Activated T-cell treated with anti-CD3 and anti-CD28 coated beads, Interleukin-2, amount 50 U/mL, for 4 hours (primary cell): ENCODE measurements around the gene GIPC3. TPM values are rescaled to one million over a fixed set of nuclear protein-coding genes. Genes with fewer than 3 reads are reported as not detected.
A peak's percentile ranks its signal among the peaks of the same experiment; 100 is the strongest.
"Not testable (repeated sequence)": the region's sequence is repeated elsewhere in the genome, so short reads cannot be mapped to it uniquely, and the experiment has no call there.

Source experiments
- ATAC-seq, 2 donors: fragments of 200-7000 bp; cut with Tn5 transposase; one replicate each; pipeline ENCODE4 v1.10.0; 2021
- DNase-seq: peaks from one replicate; pipeline ENCODE4 v3.0.0-alpha.2; 2020
- H3K27me3 Mint-ChIP-seq: one replicate; pipeline ENCODE4 v1.8.0; 2021; ENCODE audit warnings: low read depth, mixed read lengths
- H3K36me3 Mint-ChIP-seq: one replicate; pipeline ENCODE4 v1.8.0; 2022; ENCODE audit warnings: mixed read lengths; ENCODE audit not compliant: insufficient read depth
- H3K4me1 Mint-ChIP-seq: one replicate; pipeline ENCODE4 v1.8.0; 2021; ENCODE audit warnings: low read depth, mixed read lengths
- H3K4me3 Mint-ChIP-seq: one replicate; pipeline ENCODE4 v1.8.0; 2021; ENCODE audit warnings: mild to moderate bottlenecking, moderate library complexity, mixed read lengths
- H3K9me3 Mint-ChIP-seq: one replicate; pipeline ENCODE4 v1.8.0; 2021; ENCODE audit warnings: mixed read lengths
- total RNA-seq, 3 donors: library from RNA; stranded (reverse); gene quantifications; one replicate each; pipeline ENCODE4 v1.2.1, GENCODE V29; 2021

Gene GIPC3
- total RNA-seq, 3 donors from 2014 or later, result 0.23 to 0.40 (median 0.27) TPM

DNA sequence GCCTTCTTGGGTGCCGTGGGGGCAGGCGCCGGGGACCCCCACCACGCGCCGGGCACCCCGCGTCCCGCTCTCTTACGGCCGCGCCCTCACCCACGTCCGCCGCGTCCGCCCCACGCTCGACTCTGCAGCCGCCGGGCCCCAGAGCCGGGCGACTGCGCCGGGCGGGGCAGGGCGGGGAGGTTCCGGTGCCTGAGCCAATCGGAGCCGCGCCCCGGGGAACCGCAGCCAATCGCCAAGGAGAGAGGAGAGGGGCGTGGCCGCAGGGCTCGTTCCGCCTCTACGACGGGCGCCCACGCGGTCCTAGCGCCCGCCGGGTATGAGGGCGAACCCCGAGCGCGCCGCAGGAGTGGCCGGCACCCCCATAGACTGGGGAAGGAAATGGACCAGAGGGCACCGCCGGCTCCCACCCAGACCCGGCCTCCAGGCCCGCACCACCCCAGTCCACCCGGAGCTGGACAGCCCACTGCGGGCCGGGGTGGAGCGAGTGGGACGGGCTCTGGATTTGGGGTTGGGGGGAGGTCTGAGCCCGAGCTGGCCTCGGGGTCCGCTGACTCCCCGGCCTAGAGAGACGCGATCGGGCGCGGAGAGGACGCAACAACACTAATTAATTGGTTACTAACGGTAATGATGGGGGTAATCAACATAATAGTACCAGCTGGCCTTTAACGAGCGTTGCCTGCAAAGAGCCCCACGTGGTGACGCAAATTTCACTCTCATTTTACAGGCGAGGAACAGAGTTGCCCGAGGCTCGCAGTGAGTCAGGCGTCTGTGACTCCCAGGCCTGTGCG is 27.6 kb upstream of the GIPC3 start, which contains the start of gene MFSD12:
Gene MFSD12 (minus strand): TSS at position 126 of the 788 bp plus-strand sequence. CDS start 183 bp downstream, outside the sequence.
- peaks cover 37% of the 10 kb centered on the region for H3K4me1 Mint-ChIP-seq
- peak within 1 kb of the TSS; percentile 98 for H3K4me3 Mint-ChIP-seq
- DNase-seq (peak; percentile 93), ATAC-seq (peak; percentile 93 to 95)
- H3K9me3 Mint-ChIP-seq, result no peaks in the 10 kb centered on the region
- peaks cover 5% of the 10 kb centered on the region for H3K36me3 Mint-ChIP-seq
- no peaks in the 10 kb centered on the region for H3K27me3 Mint-ChIP-seq

DNA sequence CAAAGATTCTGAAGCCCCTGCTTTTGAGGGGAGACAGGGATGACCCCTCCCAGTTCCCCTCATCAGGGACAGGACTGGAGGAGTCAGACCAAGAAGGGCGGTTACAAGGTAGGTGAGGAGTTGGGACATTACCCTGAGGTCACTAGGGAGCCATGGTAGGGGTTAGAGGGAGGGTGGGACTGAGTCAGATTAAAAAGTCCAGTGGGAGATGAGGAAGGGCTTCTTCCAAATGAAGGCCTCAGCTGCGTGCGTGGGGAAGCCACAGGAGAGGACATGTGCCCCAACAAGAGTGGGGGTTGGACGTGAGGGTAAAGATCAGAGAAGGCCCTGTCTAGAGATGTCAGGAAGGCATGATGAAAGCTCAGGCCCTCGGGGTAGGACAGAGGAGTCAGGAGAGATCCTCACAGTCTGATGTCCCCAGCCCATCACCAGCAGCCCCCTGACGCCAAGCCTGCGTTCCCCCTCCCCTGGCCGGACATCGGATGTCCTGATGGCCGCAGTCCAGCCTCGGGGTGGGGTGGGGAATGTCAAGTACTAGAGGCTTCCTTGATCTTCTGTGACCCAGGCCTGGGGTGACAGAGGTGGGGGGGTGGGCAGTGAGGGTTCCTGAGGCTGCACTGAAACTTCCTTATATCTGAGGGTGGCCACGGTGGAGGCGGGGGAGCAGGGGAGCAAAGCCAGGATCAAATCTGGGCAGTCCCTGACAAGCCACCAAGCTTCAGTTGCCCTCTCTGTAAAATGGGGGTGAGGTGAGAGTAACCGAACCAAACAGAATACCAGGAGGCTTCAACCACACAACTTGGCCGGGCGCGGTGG is 21.4 kb upstream of the GIPC3 start:
- Mint-ChIP-seq H3K9me3 (no peaks in the 10 kb centered on the region), H3K27me3 (no peaks in the 10 kb centered on the region), H3K4me3 (no peak overlapping the region), H3K36me3 (no peaks in the 10 kb centered on the region), H3K4me1 (no peaks in the 10 kb centered on the region)
- no peak for ATAC-seq
- no peak for DNase-seq

DNA sequence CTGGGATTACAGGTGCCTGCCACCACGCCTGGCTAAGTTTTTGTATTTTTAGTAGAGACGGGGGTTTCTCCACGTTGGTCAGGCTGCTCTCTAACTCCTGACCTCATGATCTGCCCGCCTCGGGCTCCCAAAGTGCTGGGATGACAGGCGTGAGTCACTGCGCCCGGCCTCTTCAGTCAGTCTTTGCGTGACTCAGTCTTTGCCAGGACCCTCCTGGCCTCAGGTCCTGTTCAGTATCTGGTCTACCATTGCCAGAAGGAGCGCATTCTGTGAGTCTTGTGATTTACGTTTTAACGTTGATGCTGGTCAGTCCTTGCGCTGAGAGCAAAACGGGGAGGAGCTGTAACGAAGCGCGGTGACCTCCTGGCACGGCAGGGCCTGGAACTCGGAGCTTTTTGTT is 20.1 kb upstream of the GIPC3 start:
- H3K4me3 Mint-ChIP-seq, result no peak overlapping the region
- H3K36me3 Mint-ChIP-seq, result no peaks in the 10 kb centered on the region
- DNase-seq, result no peak
- H3K27me3 Mint-ChIP-seq, result no peaks in the 10 kb centered on the region
- no peak for ATAC-seq
- H3K4me1 Mint-ChIP-seq, result no peaks in the 10 kb centered on the region
- H3K9me3 Mint-ChIP-seq, result no peaks in the 10 kb centered on the region

DNA sequence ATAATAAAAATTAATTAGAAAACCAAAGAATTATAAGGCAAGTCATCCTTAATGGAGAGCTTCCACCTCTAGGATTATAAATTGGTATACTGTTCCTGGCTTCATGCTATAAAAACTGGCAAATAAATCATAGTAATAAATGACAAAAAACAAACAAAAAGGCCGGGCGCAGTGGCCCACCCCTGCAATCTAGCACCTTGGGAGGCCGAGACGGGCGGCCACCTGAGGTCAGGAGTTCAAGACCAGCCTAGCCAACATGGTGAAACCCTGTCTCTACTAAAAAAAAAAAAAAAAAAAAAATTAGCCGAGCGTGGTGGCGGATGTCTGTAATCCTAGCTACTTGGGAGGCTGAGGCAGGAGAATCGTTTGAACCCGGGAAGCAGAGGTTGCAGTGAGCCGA is 15.2 kb upstream of the GIPC3 start:
- not testable (repeated sequence) for H3K36me3 Mint-ChIP-seq
- peaks cover 12% of the 10 kb centered on the region for H3K4me1 Mint-ChIP-seq

DNA sequence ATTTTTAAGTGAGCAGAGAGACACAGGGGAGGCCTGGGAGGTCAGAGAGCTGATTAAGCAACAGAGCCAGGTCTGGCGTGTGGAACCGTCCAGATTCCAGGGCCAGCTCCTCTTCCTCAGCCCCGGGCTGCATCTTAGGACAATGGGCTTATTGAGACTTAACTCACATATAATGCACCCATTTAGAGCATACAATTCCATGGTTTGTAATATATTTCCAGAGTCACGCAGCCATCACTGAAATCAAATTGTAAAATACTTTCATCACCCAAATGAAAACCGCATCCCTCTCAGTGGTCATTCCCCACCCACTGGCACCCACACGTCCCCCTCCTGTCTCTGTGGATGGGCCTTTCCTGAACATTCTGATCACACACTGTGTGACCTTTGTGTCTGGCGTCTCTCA is 14.7 kb upstream of the GIPC3 start:
- Mint-ChIP-seq H3K27me3 (no peaks in the 10 kb centered on the region), H3K4me3 (no peak overlapping the region), H3K4me1 (peaks cover 12% of the 10 kb centered on the region), H3K9me3 (no peaks in the 10 kb centered on the region), H3K36me3 (peaks cover 9% of the 10 kb centered on the region)
- ATAC-seq, result no peak
- DNase-seq, result no peak

More for the DNA sequence above, 15.2 kb upstream of the GIPC3 start:
- H3K4me3 Mint-ChIP-seq, ATAC-seq, DNase-seq, H3K27me3 Mint-ChIP-seq, H3K9me3 Mint-ChIP-seq: not testable (repeated sequence)

DNA sequence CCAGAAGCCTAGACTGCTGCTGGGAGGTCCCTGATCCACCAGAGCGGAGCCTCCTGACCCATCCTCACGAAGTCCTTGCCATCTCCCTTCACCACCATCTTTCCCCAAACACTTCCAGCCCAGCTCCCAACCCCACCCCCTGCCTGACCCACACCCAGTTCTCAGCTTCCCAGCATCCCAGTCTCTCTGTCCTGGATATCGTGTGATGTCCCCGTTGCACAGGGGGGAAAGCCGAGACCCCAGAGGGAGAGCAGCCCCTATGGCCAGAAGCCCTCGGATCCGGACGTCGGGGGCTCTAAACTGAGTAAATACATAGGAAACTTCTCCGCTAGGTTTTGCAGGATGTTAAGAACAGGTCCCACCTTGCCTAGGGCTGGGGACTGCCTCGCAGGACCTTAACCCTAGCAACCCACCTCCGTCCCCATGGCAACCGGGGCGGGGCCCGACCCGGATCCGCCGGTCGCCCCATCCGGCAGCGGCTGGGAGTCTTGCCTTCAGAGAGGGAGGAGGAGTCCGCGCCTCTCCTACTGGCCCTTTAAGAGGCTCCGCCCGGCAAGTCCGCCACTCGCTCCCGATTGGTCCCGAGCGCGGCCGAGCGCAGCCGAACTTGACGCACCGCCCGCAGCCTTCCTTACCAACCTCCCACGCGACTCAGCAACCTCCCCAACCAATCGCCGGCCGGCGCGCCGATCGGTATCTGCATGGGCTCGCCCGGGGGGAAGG is 13.0 kb upstream of the GIPC3 start:
- Mint-ChIP-seq H3K4me3 (peak overlapping the region; percentile 74), H3K36me3 (peaks cover 9% of the 10 kb centered on the region), H3K9me3 (no peaks in the 10 kb centered on the region), H3K27me3 (no peaks in the 10 kb centered on the region), H3K4me1 (peaks cover 12% of the 10 kb centered on the region)
- peak; percentile 99 for DNase-seq
- peak; percentile 97 to 98 for ATAC-seq

DNA sequence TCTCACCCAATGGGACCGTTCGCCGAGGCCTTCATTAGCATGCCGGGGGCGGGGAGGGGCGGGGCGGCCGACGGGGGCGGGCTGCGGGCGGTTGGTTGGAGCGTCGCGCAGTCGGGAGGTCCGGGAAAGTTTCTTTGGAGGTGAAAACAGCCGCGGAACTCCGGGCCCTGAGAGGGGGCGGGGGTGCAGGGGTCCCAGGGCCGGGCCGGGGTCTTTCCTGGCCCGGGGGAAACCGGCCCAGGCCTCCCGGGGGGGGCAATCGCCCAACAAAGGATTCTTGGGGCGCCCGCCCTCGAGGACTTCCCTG is 12.5 kb upstream of the GIPC3 start, which contains the start of gene HMG20B:
Gene HMG20B (plus strand): TSS at position 90 of the 307 bp plus-strand sequence. CDS start 366 bp downstream, outside the sequence.
- H3K27me3 Mint-ChIP-seq, result no peaks in the 10 kb centered on the region
- peak within 1 kb of the TSS; percentile 74 for H3K4me3 Mint-ChIP-seq
- peaks cover 12% of the 10 kb centered on the region for H3K4me1 Mint-ChIP-seq
- ATAC-seq (no peak), DNase-seq (no peak)
- peaks cover 9% of the 10 kb centered on the region for H3K36me3 Mint-ChIP-seq
- H3K9me3 Mint-ChIP-seq, result no peaks in the 10 kb centered on the region

DNA sequence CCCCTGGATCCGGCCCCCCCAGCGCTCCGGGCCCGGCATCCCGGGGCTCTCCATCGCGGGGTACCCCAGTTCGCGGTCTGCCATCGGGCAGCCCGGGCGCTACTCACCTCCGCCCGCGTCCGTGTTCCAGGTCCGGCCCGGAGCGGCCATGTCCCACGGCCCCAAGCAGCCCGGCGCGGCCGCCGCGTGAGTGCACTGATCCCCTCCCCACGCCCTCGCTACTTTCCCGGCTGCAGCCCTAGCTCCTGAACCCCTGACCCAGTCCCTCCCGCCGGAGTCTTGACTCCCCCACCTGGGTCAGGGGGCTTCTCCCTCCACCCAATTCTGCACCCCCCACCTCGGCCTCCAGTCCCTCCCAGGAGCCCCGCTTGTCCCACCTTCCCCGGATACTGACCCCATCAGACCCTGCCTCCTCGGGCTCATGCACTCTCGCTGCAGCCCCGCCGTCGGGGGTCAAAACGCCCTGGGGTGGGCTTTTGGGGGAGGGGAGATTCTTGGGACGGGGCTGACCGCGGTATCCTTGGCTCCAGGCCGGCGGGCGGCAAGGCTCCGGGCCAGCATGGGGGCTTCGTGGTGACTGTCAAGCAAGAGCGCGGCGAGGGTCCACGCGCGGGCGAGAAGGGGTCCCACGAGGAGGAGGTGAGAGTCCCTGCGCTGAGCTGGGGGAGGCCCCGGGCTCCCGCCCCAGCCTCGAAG is 12.0 kb upstream of the GIPC3 start:
- peaks cover 12% of the 10 kb centered on the region for H3K4me1 Mint-ChIP-seq

DNA sequence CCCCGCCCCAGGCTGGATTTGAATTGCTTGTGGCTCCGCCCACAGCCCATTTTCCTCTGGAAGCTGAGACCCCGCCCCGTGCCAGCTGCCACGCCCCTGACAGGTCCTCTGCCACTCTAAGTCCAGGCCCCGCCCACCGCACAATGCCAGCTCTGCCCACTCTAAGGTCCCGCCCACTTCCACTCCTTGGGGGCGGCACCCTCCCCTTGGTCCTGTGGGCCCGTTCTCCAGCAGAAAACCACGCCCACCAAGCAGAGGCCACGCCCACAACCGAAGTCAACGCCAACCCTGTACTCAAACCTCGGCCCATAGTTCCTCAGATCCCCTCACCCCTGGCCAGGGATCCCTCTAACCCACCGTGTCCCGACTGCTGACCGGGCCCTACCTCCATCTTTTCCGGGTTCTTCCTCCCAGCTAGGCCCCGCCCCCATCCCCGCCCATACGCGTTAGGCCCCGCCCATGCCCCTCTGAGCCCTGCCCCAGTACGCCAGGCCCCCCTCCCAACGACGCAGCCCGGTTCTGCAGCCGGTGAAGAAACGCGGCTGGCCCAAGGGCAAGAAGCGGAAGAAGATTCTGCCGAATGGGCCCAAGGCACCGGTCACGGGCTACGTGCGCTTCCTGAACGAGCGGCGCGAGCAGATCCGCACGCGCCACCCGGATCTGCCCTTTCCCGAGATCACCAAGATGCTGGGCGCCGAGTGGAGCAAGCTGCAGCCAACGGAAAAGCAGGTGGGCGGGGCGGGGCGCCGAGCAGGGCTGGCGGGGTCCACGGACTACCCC is 11.2 kb upstream of the GIPC3 start:
- Mint-ChIP-seq H3K9me3 (no peaks in the 10 kb centered on the region), H3K4me1 (peaks cover 12% of the 10 kb centered on the region), H3K4me3 (peak overlapping the region; percentile 74), H3K27me3 (no peaks in the 10 kb centered on the region), H3K36me3 (peaks cover 9% of the 10 kb centered on the region)
- ATAC-seq, result peak; percentile 7 to 9
- peak; percentile 70 for DNase-seq

More for the DNA sequence above, 12.0 kb upstream of the GIPC3 start:
- Mint-ChIP-seq H3K9me3 (no peaks in the 10 kb centered on the region), H3K36me3 (peaks cover 9% of the 10 kb centered on the region), H3K4me3 (peak overlapping the region; percentile 74), H3K27me3 (no peaks in the 10 kb centered on the region)
- peak; percentile 6 to 7 for ATAC-seq
- no peak for DNase-seq

DNA sequence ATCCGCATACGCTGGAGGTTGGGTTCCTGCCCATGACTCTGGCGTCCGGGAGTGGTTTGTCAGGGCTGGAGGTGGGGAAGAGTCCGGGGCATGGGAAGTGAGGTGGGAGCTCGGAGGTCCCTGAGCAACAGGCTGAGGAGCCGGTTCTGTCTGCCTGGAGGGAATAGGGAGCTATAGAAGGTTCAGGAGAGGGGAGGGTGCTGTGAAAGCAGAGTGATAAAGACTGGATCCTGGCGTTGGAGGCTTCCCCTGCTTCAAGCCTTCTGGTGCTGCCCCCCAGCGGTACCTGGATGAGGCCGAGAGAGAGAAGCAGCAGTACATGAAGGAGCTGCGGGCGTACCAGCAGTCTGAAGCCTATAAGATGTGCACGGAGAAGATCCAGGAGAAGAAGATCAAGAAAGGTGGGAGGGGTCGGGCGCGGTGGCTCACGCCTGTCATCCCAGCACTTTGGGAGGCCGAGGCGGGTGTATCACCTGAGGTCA is 10.0 kb upstream of the GIPC3 start:
- peak overlapping the region; percentile 16 for H3K4me3 Mint-ChIP-seq
- no peaks in the 10 kb centered on the region for H3K27me3 Mint-ChIP-seq
- peaks cover 12% of the 10 kb centered on the region for H3K4me1 Mint-ChIP-seq
- no peaks in the 10 kb centered on the region for H3K9me3 Mint-ChIP-seq
- no peak for ATAC-seq
- no peak for DNase-seq
- peaks cover 9% of the 10 kb centered on the region for H3K36me3 Mint-ChIP-seq

DNA sequence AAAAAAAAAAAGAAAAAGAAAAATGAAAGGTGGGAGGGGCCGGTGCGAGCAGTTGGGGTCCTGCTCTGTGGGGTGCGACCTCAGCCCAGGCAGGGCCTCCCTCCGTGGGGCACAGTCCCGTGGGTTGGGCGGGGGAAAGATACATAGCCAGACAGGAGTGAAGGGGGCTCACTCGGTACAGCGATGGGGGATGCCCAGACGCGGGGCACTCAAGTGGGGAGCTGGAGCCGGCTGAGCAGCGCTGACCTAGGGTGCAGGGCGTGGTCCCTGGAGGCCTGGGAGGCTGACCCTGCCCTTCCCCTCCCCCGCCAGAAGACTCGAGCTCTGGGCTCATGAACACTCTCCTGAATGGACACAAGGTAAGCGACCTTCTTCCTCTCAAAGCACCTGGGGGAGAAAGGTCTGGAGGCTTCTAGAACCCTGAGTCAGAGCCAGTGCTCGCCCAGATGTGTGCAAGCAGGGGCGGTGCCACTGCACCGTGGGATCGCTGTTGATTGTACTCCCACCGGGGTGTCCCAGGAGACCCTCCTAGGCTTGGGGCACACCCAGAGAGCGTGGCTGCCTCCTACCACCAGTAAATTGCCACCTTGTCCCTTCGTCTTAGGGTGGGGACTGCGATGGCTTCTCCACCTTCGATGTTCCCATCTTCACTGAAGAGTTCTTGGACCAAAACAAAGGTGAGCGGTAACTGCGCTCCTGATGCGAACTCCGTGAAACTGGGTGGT is 9.2 kb upstream of the GIPC3 start:
- Mint-ChIP-seq H3K4me1 (peaks cover 12% of the 10 kb centered on the region), H3K27me3 (no peaks in the 10 kb centered on the region), H3K36me3 (peaks cover 9% of the 10 kb centered on the region), H3K4me3 (no peak overlapping the region), H3K9me3 (no peaks in the 10 kb centered on the region)
- DNase-seq (no peak), ATAC-seq (no peak)

DNA sequence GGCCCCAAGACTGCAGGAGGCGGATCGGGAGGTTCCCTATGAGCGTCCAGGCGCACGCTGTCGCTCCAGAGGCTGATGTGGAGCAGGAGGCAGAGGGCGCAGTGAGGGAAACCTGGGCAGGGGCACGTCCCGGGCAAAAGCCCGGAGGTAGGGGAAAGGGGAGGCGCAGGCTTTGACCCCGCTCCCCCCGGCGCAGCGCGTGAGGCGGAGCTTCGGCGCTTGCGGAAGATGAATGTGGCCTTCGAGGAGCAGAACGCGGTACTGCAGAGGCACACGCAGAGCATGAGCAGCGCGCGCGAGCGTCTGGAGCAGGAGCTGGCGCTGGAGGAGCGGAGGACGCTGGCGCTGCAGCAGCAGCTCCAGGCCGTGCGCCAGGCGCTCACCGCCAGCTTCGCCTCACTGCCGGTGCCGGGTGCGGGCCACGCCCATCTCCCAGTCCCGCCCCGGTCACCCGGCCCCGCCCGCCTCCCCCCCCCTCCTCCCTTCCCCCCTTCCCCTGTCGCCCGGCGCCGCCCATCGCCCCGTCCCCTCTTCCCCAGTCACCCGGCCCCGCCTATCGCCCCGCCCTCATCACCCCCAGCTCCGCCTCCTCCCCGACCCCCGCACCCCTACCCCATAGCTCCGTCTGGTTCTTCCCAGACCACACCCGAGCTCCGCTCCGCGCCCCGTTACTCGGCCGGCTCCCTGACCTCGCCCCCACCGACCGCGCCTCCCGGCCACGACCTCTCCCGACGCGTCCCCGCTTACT is 8.4 kb upstream of the GIPC3 start:
- H3K27me3 Mint-ChIP-seq, result no peaks in the 10 kb centered on the region

More for the DNA sequence above, 8.4 kb upstream of the GIPC3 start:
- Mint-ChIP-seq H3K36me3 (peaks cover 9% of the 10 kb centered on the region), H3K4me3 (no peak overlapping the region), H3K4me1 (peaks cover 8% of the 10 kb centered on the region), H3K9me3 (no peaks in the 10 kb centered on the region)
- ATAC-seq, result no peak
- no peak for DNase-seq
